ENCODE results near the gene EFTUD2. TPM values are rescaled to one million over a fixed set of nuclear protein-coding genes. Genes with fewer than 3 reads are reported as not detected.

Gene EFTUD2
- total and polyA plus RNA-seq, 9 of the 15 experiments (the other 6 are each of a cell fraction or from before 2014, with no cell fraction given) = 65.8 to 362 (median 218) TPM

GRCh38 chr17:44906763-44907728, 7.8 kb upstream of the EFTUD2 start (continued):
- TF ChIP-seq ZNF407 (IDR thresholded peaks at IDR 0.05; ENCODE audit: low read depth) (no peak), MCM3 (IDR thresholded peaks at IDR 0.05) (no peak), POLR2H (tag; IDR thresholded peaks at IDR 0.05; ENCODE audit: low read depth) (no peak), NCOR1 (IDR thresholded peaks at IDR 0.05) (peak; percentile 68; the same call in 1 of the 2 replicates), ZNF165 (CRISPR knock-in tag; IDR thresholded peaks at IDR 0.05; ENCODE audit: borderline replicate concordance) (no peak), SMARCE1 (IDR thresholded peaks at IDR 0.05) (no peak), ZNF785 (CRISPR knock-in tag; IDR thresholded peaks at IDR 0.05) (no peak), ZKSCAN1 (IDR thresholded peaks at IDR 0.05; ENCODE audit: low read depth, low read length) (0 out of 2 replicates have a peak, but pooled peaks have one; percentile 27)

Data from K562 (cell line).